WTC11 (cell line): ENCODE results near the gene GALNT17. TPM values are rescaled to one million over a fixed set of nuclear protein-coding genes. Genes with fewer than 3 reads are reported as not detected.

Source experiments
- ATAC-seq: fragments of 200-7000 bp; cut with Tn5 transposase; 2 replicates; pipeline ENCODE4 v1.10.0; 2021; ENCODE audit warnings: mild to moderate bottlenecking, moderate library complexity
- CTCF ChIA-PET: fragments of 300-600 bp; sonication (Branson Sonifier 250); formaldehyde crosslinking; loops from one replicate; lab custom pipeline; 2021; ENCODE audit warnings: antibody characterized with exemption; lab: Charles Lee
- POLR2A ChIA-PET: fragments of 350-600 bp; sonication (Branson Sonifier 250); formaldehyde crosslinking; loops from one replicate; lab custom pipeline; 2021; ENCODE audit warnings: antibody characterized with exemption; lab: Charles Lee
- DNase-seq: peaks from one replicate; pipeline ENCODE4 v3.0.0; 2021; ENCODE audit warnings: low spot score
- H3K27ac Mint-ChIP-seq: 2 replicates; pipeline ENCODE4 v1.8.0; 2021; ENCODE audit warnings: mixed read lengths
- H3K27me3 Mint-ChIP-seq: 2 replicates; pipeline ENCODE4 v1.8.0; 2021; ENCODE audit warnings: low read depth, mild to moderate bottlenecking, moderate library complexity, mixed read lengths
- H3K36me3 Mint-ChIP-seq: 2 replicates; pipeline ENCODE4 v1.8.0; 2021; ENCODE audit warnings: mixed read lengths
- H3K4me1 Mint-ChIP-seq: 2 replicates; pipeline ENCODE4 v1.8.0; 2022; ENCODE audit warnings: mixed read lengths
- H3K4me3 Mint-ChIP-seq: 2 replicates; pipeline ENCODE4 v1.8.0; 2021; ENCODE audit warnings: mild to moderate bottlenecking, moderate library complexity, mixed read lengths
- H3K9me3 Mint-ChIP-seq: 2 replicates; pipeline ENCODE4 v1.8.0; 2021; ENCODE audit warnings: mixed read lengths
- ARID4B ChIP-seq: sonication (generic); formaldehyde crosslinking; IDR thresholded peaks from 2 replicates; pipeline ENCODE4 v1.8.0; 2023; ENCODE audit warnings: missing genetic modification reagents, mild to moderate bottlenecking, borderline replicate concordance
- ATF1 ChIP-seq: sonication (generic); formaldehyde crosslinking; IDR thresholded peaks from 2 replicates; pipeline ENCODE4 v1.8.1; 2023; ENCODE audit warnings: mild to moderate bottlenecking, moderate library complexity, missing genetic modification reagents
- CTCF ChIP-seq: fragments of 200-600 bp; IDR thresholded peaks from 2 replicates; pipeline ENCODE4 v1.8.0; 2022; ENCODE audit warnings: antibody characterized with exemption
- E2F1 ChIP-seq: sonication (generic); formaldehyde crosslinking; IDR thresholded peaks from 2 replicates; pipeline ENCODE4 v1.8.0; 2022; ENCODE audit warnings: mild to moderate bottlenecking, missing genetic modification reagents
- E2F4 ChIP-seq: sonication (generic); formaldehyde crosslinking; IDR thresholded peaks from 2 replicates; pipeline ENCODE4 v1.8.1; 2022; ENCODE audit warnings: low read depth, mild to moderate bottlenecking, moderate library complexity, missing genetic modification reagents, borderline replicate concordance
- ELF4 ChIP-seq: sonication (generic); formaldehyde crosslinking; IDR thresholded peaks from 2 replicates; pipeline ENCODE4 v1.8.1; 2022; ENCODE audit warnings: low read depth, mild to moderate bottlenecking, moderate library complexity, missing genetic modification reagents
- EMX1 ChIP-seq: fragments of 250-450 bp; sonication (Bioruptor Pico); IDR thresholded peaks from 2 replicates; pipeline ENCODE4 v1.8.0; 2021; ENCODE audit warnings: mild to moderate bottlenecking
- ERG ChIP-seq: fragments of 250-450 bp; sonication (Bioruptor Pico); IDR thresholded peaks from 2 replicates; pipeline ENCODE4 v1.8.0; 2021; ENCODE audit warnings: mild to moderate bottlenecking
- FOXJ3 ChIP-seq: sonication (generic); formaldehyde crosslinking; IDR thresholded peaks from 2 replicates; pipeline ENCODE4 v1.9.0; 2021; ENCODE audit warnings: missing genetic modification reagents, mild to moderate bottlenecking, borderline replicate concordance
- FOXP4 ChIP-seq: sonication (generic); formaldehyde crosslinking; IDR thresholded peaks from 2 replicates; pipeline ENCODE4 v1.8.0; 2022; ENCODE audit warnings: mild to moderate bottlenecking, missing genetic modification reagents
- IRF2 ChIP-seq: sonication (generic); formaldehyde crosslinking; IDR thresholded peaks from 2 replicates; pipeline ENCODE4 v1.8.0; 2022; ENCODE audit warnings: low read depth, missing genetic modification reagents, borderline replicate concordance
- MYBL2 ChIP-seq: sonication (generic); formaldehyde crosslinking; IDR thresholded peaks from 2 replicates; pipeline ENCODE4 v1.8.1; 2023; ENCODE audit warnings: mild to moderate bottlenecking, moderate library complexity, missing genetic modification reagents
- RELA ChIP-seq: sonication (generic); formaldehyde crosslinking; IDR thresholded peaks from 2 replicates; pipeline ENCODE4 v1.8.1; 2022; ENCODE audit warnings: missing genetic modification reagents, mild to moderate bottlenecking, borderline replicate concordance
- TEAD4 ChIP-seq: sonication (generic); formaldehyde crosslinking; IDR thresholded peaks from 2 replicates; pipeline ENCODE4 v1.8.0; 2022; ENCODE audit warnings: mild to moderate bottlenecking, missing genetic modification reagents
- ZBTB43 ChIP-seq: sonication (generic); formaldehyde crosslinking; IDR thresholded peaks from 2 replicates; pipeline ENCODE4 v1.8.1; 2023; ENCODE audit warnings: mild to moderate bottlenecking, missing genetic modification reagents
- ZNF416 ChIP-seq: fragments of 250-450 bp; sonication (Bioruptor Pico); IDR thresholded peaks from 2 replicates; pipeline ENCODE4 v1.9.0; 2021; ENCODE audit warnings: mild to moderate bottlenecking, inconsistent platforms
- ZNF425 ChIP-seq: fragments of 250-450 bp; sonication (Bioruptor Pico); conservative IDR thresholded peaks from 2 replicates; pipeline ENCODE4 v1.9.0; 2021; ENCODE audit warnings: mild to moderate bottlenecking
- total RNA-seq: library from RNA; stranded (reverse); gene quantifications from 3 replicates; pipeline ENCODE4 v1.2.3, GENCODE V29; 2021

GALNT17 gene
- total RNA-seq, 1 experiment from 2014 or later: 61.1 TPM

DNA sequence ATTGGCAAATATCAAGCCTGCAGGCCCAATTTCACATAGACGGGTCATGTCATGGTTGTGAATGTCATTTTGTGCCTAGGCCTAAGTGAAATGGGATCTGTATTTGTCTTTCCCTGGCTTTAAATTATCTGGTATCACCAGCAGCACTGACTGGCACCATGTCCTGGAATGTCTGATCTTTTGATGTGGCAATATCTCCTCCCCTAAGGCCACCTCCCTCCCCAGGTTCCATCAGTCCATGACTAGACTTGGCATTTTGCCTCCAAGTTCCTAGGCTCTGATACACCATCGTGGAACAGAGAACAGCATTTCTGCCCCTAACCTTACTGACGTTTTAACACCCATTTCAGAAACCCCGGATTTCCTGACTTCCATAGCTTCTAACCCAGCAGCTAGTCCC is 513.9 kb downstream of the GALNT17 start (continued):
- TF ChIP-seq ZBTB43 (CRISPR knock-in tag) (no peak), ARID4B (no peak), CTCF (no peak), FOXP4 (CRISPR knock-in tag) (no peak), RELA (CRISPR knock-in tag) (no peak), ATF1 (CRISPR knock-in tag) (no peak), ZNF425 (CRISPR knock-in tag) (no peak), IRF2 (no peak), ZNF416 (no peak)

GRCh38 chr7:71649812-71650211 is 517.9 kb downstream of the GALNT17 start:
- Mint-ChIP-seq H3K4me1 (peaks cover 44% of the 10 kb centered on the region), H3K27me3 (no peaks in the 10 kb centered on the region), H3K9me3 (peaks cover 22% of the 10 kb centered on the region), H3K27ac (peak overlapping the region; percentile 76; the same call in 1 of the 2 replicates), H3K36me3 (peaks cover 35% of the 10 kb centered on the region), H3K4me3 (no peak overlapping the region)
- CTCF ChIA-PET: no interaction called here
- POLR2A ChIA-PET: no interaction called here
- DNase-seq (no peak), ATAC-seq (no peak)
- no peak for TF ChIP-seq FOXJ3
- TF ChIP-seq ATF1 (CRISPR knock-in tag): no peak
- no peak for TF ChIP-seq CTCF
- TF ChIP-seq E2F4 (CRISPR knock-in tag): no peak
- TF ChIP-seq MYBL2 (CRISPR knock-in tag): no peak
- no peak for TF ChIP-seq EMX1 (CRISPR knock-in tag)
- TF ChIP-seq TEAD4: no peak
- TF ChIP-seq ERG (CRISPR knock-in tag): no peak
- no peak for TF ChIP-seq ELF4 (CRISPR knock-in tag)
- TF ChIP-seq E2F1 (CRISPR knock-in tag): no peak
